Measurements from ENCODE around the gene EPOP.

DNA sequence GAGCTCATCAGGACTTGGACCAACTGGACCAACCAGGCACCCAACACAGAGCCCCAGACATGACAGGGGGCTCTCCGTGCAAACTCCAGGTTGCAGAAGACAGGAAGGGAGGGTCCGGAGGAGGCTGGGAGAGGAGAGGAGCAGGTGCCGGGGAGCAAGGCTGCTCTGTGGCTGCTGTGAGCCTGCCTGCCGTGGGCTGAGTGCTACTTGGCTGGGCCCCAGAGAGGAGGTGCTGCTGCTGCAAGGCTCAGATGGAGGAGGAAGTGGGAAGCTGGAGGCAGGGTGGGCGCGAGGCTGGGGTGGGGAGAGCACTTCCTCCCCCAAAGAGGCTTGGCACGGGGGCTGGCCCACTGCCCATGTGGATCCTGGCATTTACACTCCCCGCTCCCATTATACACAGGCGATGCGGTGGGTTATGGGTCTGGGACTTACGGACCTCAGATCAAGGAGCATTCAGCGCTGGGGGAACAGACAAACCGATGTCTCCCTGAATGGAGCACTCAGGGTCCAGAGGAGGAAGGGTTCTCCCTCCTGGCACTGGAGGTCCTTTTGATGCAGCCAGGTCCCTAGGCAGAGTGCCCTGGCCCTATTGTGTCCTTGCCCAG is 15.9 kb downstream of the EPOP start:
- TF ChIP-seq CTCF (conservative IDR thresholded peaks at IDR 0.05) (no peak), ZFX (IDR thresholded peaks at IDR 0.05) (no peak)
